ENCODE data around the gene SLC2A9.

The SLC2A9 gene

DNA sequence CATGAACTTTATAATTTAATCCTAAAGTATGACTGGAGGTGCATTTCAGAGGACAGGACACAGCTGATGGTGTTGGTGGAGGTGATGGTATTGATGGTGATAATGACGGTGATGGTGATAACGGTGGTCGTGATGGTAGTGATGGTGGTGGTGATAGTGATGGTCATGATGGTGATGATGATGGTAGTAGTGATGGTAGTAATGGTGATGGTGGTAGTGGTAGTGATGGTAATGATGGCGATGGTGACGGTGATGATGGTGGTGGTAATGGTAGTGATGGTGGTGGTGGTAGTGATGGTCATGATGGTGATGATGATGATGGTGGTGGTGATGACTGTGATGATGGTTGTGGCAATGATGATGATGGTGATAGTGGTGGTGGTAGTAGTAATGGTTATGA is 40.4 kb downstream of the SLC2A9 start:
- H3K9me3 Mint-ChIP-seq, result peaks cover 4% of the 10 kb centered on the region
- H3K4me1 Mint-ChIP-seq (ENCODE audit: low read depth), result no peaks in the 10 kb centered on the region
- H3K27ac Mint-ChIP-seq, result no peak overlapping the region
- DNase-seq, result no peak
- peaks cover 1% of the 10 kb centered on the region for H3K36me3 Mint-ChIP-seq (ENCODE audit: low read depth)
- H3K4me3 Mint-ChIP-seq, result no peak overlapping the region
- no peaks in the 10 kb centered on the region for H3K27me3 Mint-ChIP-seq

GRCh38 chr4:9979101-9979701 is 42.1 kb downstream of the SLC2A9 start:
- H3K9me3 Mint-ChIP-seq, result peaks cover 4% of the 10 kb centered on the region
- no peak for DNase-seq
- no peak overlapping the region for H3K27ac Mint-ChIP-seq
- H3K4me3 Mint-ChIP-seq, result no peak overlapping the region
- H3K27me3 Mint-ChIP-seq, result no peaks in the 10 kb centered on the region
- H3K36me3 Mint-ChIP-seq (ENCODE audit: low read depth), result peaks cover 1% of the 10 kb centered on the region
- no peaks in the 10 kb centered on the region for H3K4me1 Mint-ChIP-seq (ENCODE audit: low read depth)

DNA sequence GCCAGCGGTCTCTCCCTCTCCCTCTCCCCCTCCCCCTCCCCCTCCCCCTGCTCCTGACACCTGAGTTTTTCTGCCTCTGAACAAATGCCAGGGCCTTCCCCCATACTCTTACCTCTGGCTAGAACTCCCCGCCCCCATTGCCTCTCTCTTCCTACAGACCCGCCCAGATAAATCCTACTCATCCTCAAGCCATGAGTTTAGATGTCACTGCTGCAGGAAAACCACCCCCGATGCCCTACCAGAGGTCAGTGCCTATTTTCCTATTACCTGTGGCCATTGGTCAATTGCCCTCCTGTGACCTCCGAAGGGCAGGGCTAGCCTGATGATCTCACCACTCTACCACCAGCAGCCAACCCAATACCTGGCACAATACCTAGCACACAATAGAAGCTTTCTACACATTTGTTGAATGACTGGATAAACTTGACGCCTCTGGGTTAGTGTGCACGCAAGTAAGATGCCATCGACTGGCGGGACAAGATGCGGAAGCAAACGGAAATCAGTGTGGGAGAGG is 43.7 kb downstream of the SLC2A9 start:
- Mint-ChIP-seq H3K4me1 (ENCODE audit: low read depth) (no peaks in the 10 kb centered on the region), H3K27me3 (no peaks in the 10 kb centered on the region), H3K36me3 (ENCODE audit: low read depth) (peaks cover 1% of the 10 kb centered on the region), H3K27ac (no peak overlapping the region), H3K9me3 (peaks cover 7% of the 10 kb centered on the region), H3K4me3 (no peak overlapping the region)
- no peak for DNase-seq

- H3K9me3 Mint-ChIP-seq, result peaks cover 7% of the 10 kb centered on the region
- no peak overlapping the region for H3K27ac Mint-ChIP-seq
- no peaks in the 10 kb centered on the region for H3K36me3 Mint-ChIP-seq (ENCODE audit: low read depth)
- H3K27me3 Mint-ChIP-seq, result no peaks in the 10 kb centered on the region
- no peak overlapping the region for H3K4me3 Mint-ChIP-seq
- no peaks in the 10 kb centered on the region for H3K4me1 Mint-ChIP-seq (ENCODE audit: low read depth)
- no peak for DNase-seq
Measured at GRCh38 chr4:9976781-9977180, 44.5 kb downstream of the SLC2A9 start.

GRCh38 chr4:9976293-9976692 is 45.0 kb downstream of the SLC2A9 start:
- Mint-ChIP-seq H3K27me3 (no peaks in the 10 kb centered on the region), H3K4me3 (no peak overlapping the region), H3K36me3 (ENCODE audit: low read depth) (no peaks in the 10 kb centered on the region), H3K27ac (no peak overlapping the region), H3K4me1 (ENCODE audit: low read depth) (no peaks in the 10 kb centered on the region), H3K9me3 (peaks cover 7% of the 10 kb centered on the region)
- DNase-seq, result no peak

DNA sequence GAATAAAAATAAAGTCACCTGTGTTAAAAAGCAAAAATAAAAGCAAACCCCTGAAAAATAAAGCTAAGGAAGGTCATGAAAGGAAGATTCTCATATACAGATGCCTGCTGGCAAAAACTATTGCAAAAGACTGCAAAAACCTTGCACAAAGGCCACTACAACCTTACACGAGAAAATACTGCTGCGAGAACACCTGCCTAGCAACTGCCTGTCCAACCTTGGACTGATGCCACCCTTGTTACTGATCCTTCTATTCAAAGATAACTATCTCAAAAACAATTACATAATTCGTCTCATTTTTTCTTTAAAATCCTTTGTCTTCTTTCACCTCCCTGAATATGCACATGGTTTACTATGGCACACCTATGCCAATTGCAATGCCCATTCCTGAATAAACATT is 49.6 kb downstream of the SLC2A9 start:
- H3K4me1 Mint-ChIP-seq (ENCODE audit: low read depth), result peaks cover 10% of the 10 kb centered on the region
- H3K27ac Mint-ChIP-seq, result no peak overlapping the region
- DNase-seq, result no peak
- H3K9me3 Mint-ChIP-seq, result peaks cover 7% of the 10 kb centered on the region
- H3K4me3 Mint-ChIP-seq, result no peak overlapping the region
- no peaks in the 10 kb centered on the region for H3K27me3 Mint-ChIP-seq
- peaks cover 2% of the 10 kb centered on the region for H3K36me3 Mint-ChIP-seq (ENCODE audit: low read depth)

GRCh38 chr4:9970399-9971011 is 50.8 kb downstream of the SLC2A9 start:
- peaks cover 10% of the 10 kb centered on the region for H3K4me1 Mint-ChIP-seq (ENCODE audit: low read depth)
- H3K27me3 Mint-ChIP-seq, result no peaks in the 10 kb centered on the region
- peaks cover 7% of the 10 kb centered on the region for H3K9me3 Mint-ChIP-seq
- DNase-seq, result no peak
- peaks cover 2% of the 10 kb centered on the region for H3K36me3 Mint-ChIP-seq (ENCODE audit: low read depth)
- no peak overlapping the region for H3K27ac Mint-ChIP-seq
- no peak overlapping the region for H3K4me3 Mint-ChIP-seq

- Mint-ChIP-seq H3K27me3 (no peaks in the 10 kb centered on the region), H3K36me3 (ENCODE audit: low read depth) (peaks cover 2% of the 10 kb centered on the region), H3K4me1 (ENCODE audit: low read depth) (peaks cover 10% of the 10 kb centered on the region), H3K9me3 (peaks cover 7% of the 10 kb centered on the region), H3K4me3 (no peak overlapping the region), H3K27ac (no peak overlapping the region)
- no peak for DNase-seq
Measured at GRCh38 chr4:9969526-9970398, 51.5 kb downstream of the SLC2A9 start.

GRCh38 chr4:9968472-9968871 is 52.8 kb downstream of the SLC2A9 start:
- DNase-seq, result no peak
- H3K4me3 Mint-ChIP-seq, result no peak overlapping the region
- no peaks in the 10 kb centered on the region for H3K27me3 Mint-ChIP-seq
- H3K4me1 Mint-ChIP-seq (ENCODE audit: low read depth), result peaks cover 10% of the 10 kb centered on the region
- H3K36me3 Mint-ChIP-seq (ENCODE audit: low read depth), result peaks cover 2% of the 10 kb centered on the region
- H3K27ac Mint-ChIP-seq, result no peak overlapping the region
- H3K9me3 Mint-ChIP-seq, result peaks cover 7% of the 10 kb centered on the region

GRCh38 chr4:9964879-9965278 is 56.4 kb downstream of the SLC2A9 start:
- no peaks in the 10 kb centered on the region for H3K27me3 Mint-ChIP-seq
- H3K4me1 Mint-ChIP-seq (ENCODE audit: low read depth), result peaks cover 5% of the 10 kb centered on the region
- no peak for DNase-seq
- no peak overlapping the region for H3K4me3 Mint-ChIP-seq
- no peak overlapping the region for H3K27ac Mint-ChIP-seq
- peaks cover 6% of the 10 kb centered on the region for H3K9me3 Mint-ChIP-seq
- H3K36me3 Mint-ChIP-seq (ENCODE audit: low read depth), result peaks cover 2% of the 10 kb centered on the region

DNA sequence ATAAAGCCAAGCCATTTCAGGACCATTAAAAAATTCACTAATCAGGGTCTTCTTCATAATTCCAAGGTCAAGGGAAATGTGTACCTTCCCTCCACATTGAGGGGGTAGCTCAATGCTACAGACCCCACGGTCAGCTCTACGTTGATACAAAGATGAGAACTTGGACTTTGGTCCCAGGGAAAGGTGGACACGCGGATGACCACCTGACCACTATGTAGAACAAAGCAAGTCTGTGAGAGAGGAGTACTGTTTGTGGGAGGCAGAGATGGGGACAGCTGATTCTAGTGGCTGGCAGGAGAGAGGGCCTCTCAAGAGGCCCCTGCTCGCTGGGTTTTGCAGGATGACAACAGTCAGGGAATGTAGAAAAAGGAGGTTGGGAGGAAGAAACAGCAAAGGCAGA is 58.0 kb downstream of the SLC2A9 start:
- no peaks in the 10 kb centered on the region for H3K36me3 Mint-ChIP-seq (ENCODE audit: low read depth)
- H3K27ac Mint-ChIP-seq, result no peak overlapping the region
- H3K4me1 Mint-ChIP-seq (ENCODE audit: low read depth), result no peaks in the 10 kb centered on the region
- H3K27me3 Mint-ChIP-seq, result no peaks in the 10 kb centered on the region
- H3K4me3 Mint-ChIP-seq, result no peak overlapping the region
- H3K9me3 Mint-ChIP-seq, result peaks cover 2% of the 10 kb centered on the region
- DNase-seq, result no peak

- Mint-ChIP-seq H3K27ac (no peak overlapping the region), H3K4me3 (no peak overlapping the region), H3K9me3 (peaks cover 2% of the 10 kb centered on the region), H3K36me3 (ENCODE audit: low read depth) (no peaks in the 10 kb centered on the region), H3K4me1 (ENCODE audit: low read depth) (no peaks in the 10 kb centered on the region), H3K27me3 (no peaks in the 10 kb centered on the region)
- DNase-seq, result no peak
Measured at GRCh38 chr4:9962611-9963314, 58.5 kb downstream of the SLC2A9 start.

- H3K36me3 Mint-ChIP-seq (ENCODE audit: low read depth), result no peaks in the 10 kb centered on the region
- no peaks in the 10 kb centered on the region for H3K4me1 Mint-ChIP-seq (ENCODE audit: low read depth)
- no peaks in the 10 kb centered on the region for H3K27me3 Mint-ChIP-seq
- no peaks in the 10 kb centered on the region for H3K9me3 Mint-ChIP-seq
- DNase-seq, result no peak
- no peak overlapping the region for H3K27ac Mint-ChIP-seq
- no peak overlapping the region for H3K4me3 Mint-ChIP-seq
Measured at GRCh38 chr4:9954468-9954867, 66.8 kb downstream of the SLC2A9 start.

- no peak overlapping the region for H3K4me3 Mint-ChIP-seq
- no peak for DNase-seq
- no peaks in the 10 kb centered on the region for H3K4me1 Mint-ChIP-seq (ENCODE audit: low read depth)
- no peaks in the 10 kb centered on the region for H3K27me3 Mint-ChIP-seq
- H3K27ac Mint-ChIP-seq, result no peak overlapping the region
- no peaks in the 10 kb centered on the region for H3K36me3 Mint-ChIP-seq (ENCODE audit: low read depth)
- no peaks in the 10 kb centered on the region for H3K9me3 Mint-ChIP-seq
Measured at GRCh38 chr4:9953089-9953488, 68.2 kb downstream of the SLC2A9 start.

Measured in activated T-cell treated with anti-CD3 and anti-CD28 coated beads, Interleukin-2, amount 50 U/mL, for 24 hours (primary cell).